ENCODE data around the gene FAM217A.

DNA sequence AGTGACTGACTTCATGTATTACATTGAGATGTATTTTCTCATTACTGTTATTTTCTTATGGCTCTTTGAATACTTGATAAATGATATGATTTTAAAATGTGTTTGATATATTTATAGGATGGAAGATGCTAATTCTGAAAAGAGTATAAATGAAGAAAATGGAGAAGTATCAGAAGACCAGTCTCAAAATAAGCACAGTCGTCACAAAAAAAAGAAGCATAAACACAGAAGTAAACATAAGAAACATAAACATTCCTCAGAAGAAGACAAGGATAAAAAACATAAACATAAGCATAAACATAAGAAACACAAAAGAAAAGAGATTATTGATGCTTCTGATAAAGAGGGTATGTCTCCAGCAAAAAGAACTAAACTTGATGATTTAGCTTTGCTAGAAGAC is 47.5 kb downstream of the FAM217A start:
- TF ChIP-seq, protein P1, sequence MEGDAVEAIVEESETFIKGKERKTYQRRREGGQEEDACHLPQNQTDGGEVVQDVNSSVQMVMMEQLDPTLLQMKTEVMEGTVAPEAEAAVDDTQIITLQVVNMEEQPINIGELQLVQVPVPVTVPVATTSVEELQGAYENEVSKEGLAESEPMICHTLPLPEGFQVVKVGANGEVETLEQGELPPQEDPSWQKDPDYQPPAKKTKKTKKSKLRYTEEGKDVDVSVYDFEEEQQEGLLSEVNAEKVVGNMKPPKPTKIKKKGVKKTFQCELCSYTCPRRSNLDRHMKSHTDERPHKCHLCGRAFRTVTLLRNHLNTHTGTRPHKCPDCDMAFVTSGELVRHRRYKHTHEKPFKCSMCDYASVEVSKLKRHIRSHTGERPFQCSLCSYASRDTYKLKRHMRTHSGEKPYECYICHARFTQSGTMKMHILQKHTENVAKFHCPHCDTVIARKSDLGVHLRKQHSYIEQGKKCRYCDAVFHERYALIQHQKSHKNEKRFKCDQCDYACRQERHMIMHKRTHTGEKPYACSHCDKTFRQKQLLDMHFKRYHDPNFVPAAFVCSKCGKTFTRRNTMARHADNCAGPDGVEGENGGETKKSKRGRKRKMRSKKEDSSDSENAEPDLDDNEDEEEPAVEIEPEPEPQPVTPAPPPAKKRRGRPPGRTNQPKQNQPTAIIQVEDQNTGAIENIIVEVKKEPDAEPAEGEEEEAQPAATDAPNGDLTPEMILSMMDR (IDR thresholded peaks at IDR 0.05): no peak
- TF ChIP-seq POLR2AphosphoS5 (IDR thresholded peaks at IDR 0.05): no peak

Data from esophagus muscularis mucosa (tissue), 3 donors.